AG04450 (cell line): ENCODE data around the gene CHTF18. TPM values are rescaled to one million over a fixed set of nuclear protein-coding genes. Genes with fewer than 3 reads are reported as not detected.

Source experiments
- CTCF ChIA-PET: fragments of 300-600, 350-600 bp; formaldehyde crosslinking; extraction: SDS; loops from one replicate; lab custom pipeline; 2022; ENCODE audit warnings: antibody characterized with exemption, inconsistent platforms; lab: Charles Lee
- POLR2A ChIA-PET: fragments of 350-600 bp; formaldehyde crosslinking; extraction: SDS; loops from one replicate; lab custom pipeline; 2021; ENCODE audit warnings: antibody characterized with exemption, inconsistent platforms; lab: Yijun Ruan, JAX
- DNase-seq: peaks from one replicate; pipeline ENCODE4 v3.0.0-alpha.2; 2011; ENCODE audit warnings: low read depth, low spot score
- H3K27ac ChIP-seq: one replicate; pipeline ENCODE4 v1.5.1; 2012; ENCODE audit warnings: low read depth, low read length, control low read depth
- H3K27me3 ChIP-seq: one replicate; pipeline ENCODE4 v1.6.0; 2012; ENCODE audit warnings: low read length; ENCODE audit not compliant: control insufficient read depth, insufficient read depth
- H3K4me3 ChIP-seq: 2 replicates; pipeline ENCODE4 v1.5.1; 2011; ENCODE audit warnings: mild to moderate bottlenecking, low read depth, low read length, control low read depth
- H3K9me3 ChIP-seq: 2 replicates; pipeline ENCODE4 v1.5.1; 2012; ENCODE audit warnings: low read length; ENCODE audit not compliant: control insufficient read depth, insufficient read depth
- polyA plus RNA-seq: library from polyadenylated mRNA; depleted of rRNA; stranded (reverse); fragments of >200 nt; gene quantifications from 2 replicates; pipeline ENCODE4 v1.2.3, GENCODE V29; 2011
- TF ChIP-seq, protein P1 (sequence below): IDR thresholded peaks from 2 replicates; pipeline ENCODE4 v1.5.1; 2011; ENCODE audit warnings: low read depth, low read length, control low read depth, inconsistent platforms

CHTF18 gene
- polyA plus RNA-seq, 1 experiment: 1.1 TPM

DNA sequence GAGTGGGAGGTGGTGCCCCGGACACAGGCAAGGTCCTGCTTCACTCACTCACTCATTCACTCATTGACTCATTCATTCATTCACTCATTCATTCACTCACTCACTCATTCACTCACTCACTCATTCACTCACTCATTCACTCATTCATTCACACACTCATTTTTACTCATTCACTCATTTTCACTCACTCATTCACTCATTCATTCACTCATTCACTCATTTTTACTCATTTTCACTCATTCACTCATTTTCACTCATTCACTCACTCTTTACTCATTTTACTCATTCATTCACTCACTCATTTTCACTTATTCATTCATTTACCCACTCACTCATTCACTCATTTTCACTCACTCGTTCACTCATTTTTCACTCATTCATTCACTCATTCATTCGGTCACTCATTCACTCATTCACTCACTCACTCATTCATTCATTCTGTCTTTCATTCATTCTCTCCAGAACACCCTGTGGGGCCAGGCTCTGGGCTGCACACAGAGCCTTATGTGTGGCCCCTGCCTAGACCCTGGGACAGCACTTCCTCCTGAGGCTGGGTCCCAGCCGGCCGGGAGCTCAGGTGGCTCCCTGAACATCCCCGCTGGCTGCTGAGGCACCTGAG, 9.4 kb upstream of the CHTF18 start:
- Histone ChIP-seq H3K9me3 (no peaks in the 10 kb centered on the region; the same call in 1 of the 2 replicates), H3K27me3 (no peaks in the 10 kb centered on the region), H3K27ac (no peak overlapping the region), H3K4me3 (no peak overlapping the region)
- no peak for DNase-seq
- CTCF ChIA-PET: no interaction called here
- POLR2A ChIA-PET: no interaction called here
- TF ChIP-seq, protein P1, sequence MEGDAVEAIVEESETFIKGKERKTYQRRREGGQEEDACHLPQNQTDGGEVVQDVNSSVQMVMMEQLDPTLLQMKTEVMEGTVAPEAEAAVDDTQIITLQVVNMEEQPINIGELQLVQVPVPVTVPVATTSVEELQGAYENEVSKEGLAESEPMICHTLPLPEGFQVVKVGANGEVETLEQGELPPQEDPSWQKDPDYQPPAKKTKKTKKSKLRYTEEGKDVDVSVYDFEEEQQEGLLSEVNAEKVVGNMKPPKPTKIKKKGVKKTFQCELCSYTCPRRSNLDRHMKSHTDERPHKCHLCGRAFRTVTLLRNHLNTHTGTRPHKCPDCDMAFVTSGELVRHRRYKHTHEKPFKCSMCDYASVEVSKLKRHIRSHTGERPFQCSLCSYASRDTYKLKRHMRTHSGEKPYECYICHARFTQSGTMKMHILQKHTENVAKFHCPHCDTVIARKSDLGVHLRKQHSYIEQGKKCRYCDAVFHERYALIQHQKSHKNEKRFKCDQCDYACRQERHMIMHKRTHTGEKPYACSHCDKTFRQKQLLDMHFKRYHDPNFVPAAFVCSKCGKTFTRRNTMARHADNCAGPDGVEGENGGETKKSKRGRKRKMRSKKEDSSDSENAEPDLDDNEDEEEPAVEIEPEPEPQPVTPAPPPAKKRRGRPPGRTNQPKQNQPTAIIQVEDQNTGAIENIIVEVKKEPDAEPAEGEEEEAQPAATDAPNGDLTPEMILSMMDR: no peak

GRCh38 chr16:779561-779960, 8.9 kb upstream of the CHTF18 start:
- TF ChIP-seq, protein P1: no peak
- no peak overlapping the region for H3K27ac ChIP-seq
- H3K27me3 ChIP-seq: no peaks in the 10 kb centered on the region
- CTCF ChIA-PET: no interaction called here
- no peaks in the 10 kb centered on the region; the same call in 1 of the 2 replicates for H3K9me3 ChIP-seq
- no peak overlapping the region for H3K4me3 ChIP-seq
- POLR2A ChIA-PET: no interaction called here
- no peak for DNase-seq

- ChIA-PET CTCF (no interaction called here), POLR2A (no interaction called here)
- no peak overlapping the region for H3K4me3 ChIP-seq
- no peaks in the 10 kb centered on the region for H3K27me3 ChIP-seq
- TF ChIP-seq, protein P1: no peak
- no peak overlapping the region for H3K27ac ChIP-seq
- no peaks in the 10 kb centered on the region; the same call in 1 of the 2 replicates for H3K9me3 ChIP-seq
- DNase-seq: no peak
Observed at GRCh38 chr16:780296-780695, 8.1 kb upstream of the CHTF18 start.

GRCh38 chr16:781346-782010, 6.9 kb upstream of the CHTF18 start:
- Histone ChIP-seq H3K4me3 (no peak overlapping the region), H3K9me3 (no peaks in the 10 kb centered on the region; the same call in 1 of the 2 replicates), H3K27me3 (no peaks in the 10 kb centered on the region), H3K27ac (no peak overlapping the region)
- TF ChIP-seq, protein P1: no peak
- DNase-seq: no peak
- ChIA-PET CTCF (no interaction called here), POLR2A (no interaction called here)

DNA sequence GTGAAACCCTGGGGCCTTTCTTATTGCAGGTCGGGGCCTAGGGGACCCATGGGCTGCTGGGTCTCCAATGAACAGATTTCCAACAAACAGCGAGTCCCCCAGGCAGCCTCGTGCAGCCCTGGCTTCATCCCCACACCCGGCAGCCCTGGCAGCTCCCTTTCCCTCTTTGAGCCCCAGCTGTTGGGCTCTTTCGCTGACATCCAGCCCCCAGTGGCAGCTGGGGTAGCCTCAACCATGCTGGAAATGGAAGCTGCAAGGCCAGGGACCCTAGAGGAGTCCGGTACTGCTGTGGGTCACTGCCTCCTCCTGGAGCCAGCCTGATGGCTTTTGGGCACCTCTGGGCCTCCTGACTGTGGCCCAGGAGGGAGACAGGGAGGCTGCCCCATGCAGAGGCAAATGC, 6.2 kb upstream of the CHTF18 start:
- Histone ChIP-seq H3K27me3 (no peaks in the 10 kb centered on the region), H3K9me3 (no peaks in the 10 kb centered on the region; the same call in 1 of the 2 replicates), H3K4me3 (no peak overlapping the region), H3K27ac (no peak overlapping the region)
- DNase-seq: no peak
- TF ChIP-seq, protein P1: no peak
- POLR2A ChIA-PET: no interaction called here
- CTCF ChIA-PET: no interaction called here
